ENCODE results near the gene SPATA20. TPM values are rescaled to one million over a fixed set of nuclear protein-coding genes. Genes with fewer than 3 reads are reported as not detected.

SPATA20 gene
- total and polyA plus RNA-seq, 12 donors, result 12.7 to 246 (median 150) TPM

GRCh38 chr17:50559674-50560184, 12.8 kb downstream of the SPATA20 start:
- no peaks in the 10 kb centered on the region for H3K36me3 ChIP-seq (replicated peaks in 1 of 2)
- no peaks in the 10 kb centered on the region for H3K9me3 ChIP-seq (replicated peaks in 1 of 3)
- intact Hi-C loops (cut with DNase I), result loop anchor here in 1 of 2 donors (5.0 kb wide), 1 partner anchor 48 kb away; no protein-coding TSS in a partner anchor
- H3K4me1 ChIP-seq (replicated peaks in 1 of 2), result peaks cover 22 to 28% of the 10 kb centered on the region in 2 donors
- DNase-seq, result peak in 6 of 7 donors; percentile 51 to 74 (median 62)
- 0 to 5% (median 2%) methylated on average over 4 to 27 of the region's 27 CpGs for WGBS, 4 donors
- peaks cover 13% of the 10 kb centered on the region for H3K27me3 ChIP-seq
- TF ChIP-seq CTCF (IDR thresholded peaks at IDR 0.05), result no peak
- no peak for TF ChIP-seq POLR2A (IDR thresholded peaks at IDR 0.05)
- H3K4me3 ChIP-seq, result peak overlapping the region in 2 of 4 donors; percentile 15 to 54
- H3K27ac ChIP-seq, result no peak overlapping the region

GRCh38 chr17:50560185-50560824, 13.3 kb downstream of the SPATA20 start, which contains the start of gene CACNA1G:
Gene CACNA1G (plus strand): TSS chr17:50560715. CDS start chr17:50561460, 745 bp downstream.
- Histone ChIP-seq H3K4me3 (peak within 1 kb of the TSS in 2 of 4 donors; percentile 15 to 54), H3K27me3 (peaks cover 13% of the 10 kb centered on the region)

GRCh38 chr17:50560931-50561745, 14.2 kb downstream of the SPATA20 start:
- no peak for DNase-seq
- peaks cover 22 to 28% of the 10 kb centered on the region in 2 donors for H3K4me1 ChIP-seq (replicated peaks in 1 of 2)
- no peaks in the 10 kb centered on the region for H3K36me3 ChIP-seq (replicated peaks in 1 of 2)
- TF ChIP-seq POLR2A (IDR thresholded peaks at IDR 0.05), result no peak
- no peak for TF ChIP-seq CTCF (IDR thresholded peaks at IDR 0.05)
- no peak overlapping the region for H3K27ac ChIP-seq
- intact Hi-C loops (cut with DNase I), result loop anchor here in 1 of 2 donors (5.0 kb wide), 1 partner anchor 46 kb away; no protein-coding TSS in a partner anchor
- peak overlapping the region in 1 of 4 donors; percentile 54 for H3K4me3 ChIP-seq
- H3K27me3 ChIP-seq, result peaks cover 13% of the 10 kb centered on the region
- no peaks in the 10 kb centered on the region for H3K9me3 ChIP-seq (replicated peaks in 1 of 3)
- 0 to 1% (median 1%) methylated on average over 6 to 84 of the region's 88 CpGs; no CpG with 5 or more reads in 1 of the 4 donors for WGBS, 4 donors

More at GRCh38 chr17:50560185-50560824, 13.3 kb downstream of the SPATA20 start, which contains the start of gene CACNA1G:
- Histone ChIP-seq H3K27ac (no peak within 1 kb of the TSS), H3K36me3 (replicated peaks in 1 of 2) (no peaks in the 10 kb centered on the region), H3K4me1 (replicated peaks in 1 of 2) (peaks cover 22 to 28% of the 10 kb centered on the region in 2 donors), H3K9me3 (replicated peaks in 1 of 3) (no peaks in the 10 kb centered on the region)
- WGBS, 4 donors, result 1 to 8% (median 1%) methylated on average over 7 to 56 of the region's 56 CpGs
- TF ChIP-seq POLR2A (IDR thresholded peaks at IDR 0.05) (no peak), CTCF (IDR thresholded peaks at IDR 0.05) (no peak)
- DNase-seq, result peak; percentile 86 to 93 (median 91)
- intact Hi-C loops (cut with DNase I), result loop anchor here in 1 of 2 donors (5.0 kb wide), 1 partner anchor 47 kb away; no protein-coding TSS in a partner anchor

- no peaks in the 10 kb centered on the region for H3K36me3 ChIP-seq (replicated peaks in 1 of 2)
- peaks cover 13% of the 10 kb centered on the region for H3K27me3 ChIP-seq
- no peak overlapping the region for H3K27ac ChIP-seq
- no peak for DNase-seq
- H3K4me3 ChIP-seq, result peak overlapping the region in 1 of 4 donors; percentile 54
- 1 to 6% methylated on average over 25 to 27 of the region's 27 CpGs; no CpG with 5 or more reads in 2 of the 4 donors for WGBS, 4 donors
- intact Hi-C loops (cut with DNase I), result loop anchor here in 1 of 2 donors (5.0 kb wide), 1 partner anchor 46 kb away; no protein-coding TSS in a partner anchor
- no peaks in the 10 kb centered on the region for H3K9me3 ChIP-seq (replicated peaks in 1 of 3)
- TF ChIP-seq POLR2A (IDR thresholded peaks at IDR 0.05) (no peak), CTCF (IDR thresholded peaks at IDR 0.05) (no peak)
- H3K4me1 ChIP-seq (replicated peaks in 1 of 2), result peaks cover 22 to 28% of the 10 kb centered on the region in 2 donors
Measured at GRCh38 chr17:50561746-50562141, 14.8 kb downstream of the SPATA20 start.

All from adrenal gland (tissue), 12 donors.